Panc1 (cell line): Measurements from ENCODE around the gene C1QTNF1. TPM values are rescaled to one million over a fixed set of nuclear protein-coding genes. Genes with fewer than 3 reads are reported as not detected.

Source experiments
- ATAC-seq: fragments of 200-7000 bp; cut with Tn5 transposase; 2 replicates; pipeline ENCODE4 v1.9.1; 2020; ENCODE audit warnings: mild to moderate bottlenecking, moderate library complexity
- BruUV-seq: library from RNA; stranded (reverse); fragments of 400-500 nt; replicated peaks from 2 replicates; lab custom pipeline; 2021; lab: Mats Ljungman, UMichigan
- CTCF ChIA-PET: fragments of 300-600 bp; sonication (Branson Sonifier 250); formaldehyde crosslinking; loops from one replicate; lab custom pipeline; 2022; ENCODE audit warnings: antibody characterized with exemption; lab: Charles Lee
- POLR2A ChIA-PET: fragments of 300-600 bp; sonication (Branson Sonifier 250); formaldehyde crosslinking; loops from one replicate; lab custom pipeline; 2022; ENCODE audit warnings: antibody characterized with exemption; lab: Charles Lee
- DNase-seq: peaks from one replicate; pipeline ENCODE4 v3.0.0-alpha.2; 2010; ENCODE audit warnings: low read depth, low spot score
- H3K27ac ChIP-seq: 2 replicates; pipeline ENCODE4 v1.5.1; 2011; ENCODE audit warnings: mild to moderate bottlenecking, low read length, inconsistent platforms
- H3K27me3 ChIP-seq: fragments of 200-500 bp; sonication (Bioruptor generic); 2 replicates; pipeline ENCODE4 v1.6.0; 2014; ENCODE audit warnings: low read length, inconsistent platforms; ENCODE audit not compliant: control insufficient read depth, insufficient read depth
- H3K36me3 ChIP-seq: fragments of 200-500 bp; sonication (Bioruptor generic); 2 replicates; pipeline ENCODE4 v1.5.1; 2014; ENCODE audit warnings: inconsistent platforms, mild to moderate bottlenecking, low read length, moderate library complexity; ENCODE audit not compliant: control insufficient read depth, insufficient read depth
- H3K4me1 ChIP-seq: 2 replicates; pipeline ENCODE4 v1.5.1; 2011; ENCODE audit warnings: inconsistent platforms, mild to moderate bottlenecking, low read length, moderate library complexity; ENCODE audit not compliant: control insufficient read depth, insufficient read depth
- H3K4me3 ChIP-seq, 2 experiments: 2 replicates each; pipeline ENCODE4 v1.5.1; 2011 to 2012; ENCODE audit warnings: low read depth in 2 of 2, low read length in 2 of 2, mild to moderate bottlenecking in 2 of 2, inconsistent platforms in 1 of 2, moderate library complexity in 1 of 2
- H3K9me3 ChIP-seq: fragments of 200-500 bp; sonication (Bioruptor generic); 2 replicates; pipeline ENCODE4 v1.5.1; 2014; ENCODE audit warnings: low read depth, mild to moderate bottlenecking, inconsistent platforms, low read length, moderate library complexity; ENCODE audit not compliant: control insufficient read depth, insufficient read depth
- POLR2AphosphoS5 ChIP-seq: IDR thresholded peaks from 2 replicates; pipeline ENCODE4 v1.6.1; 2012; ENCODE audit warnings: mild to moderate bottlenecking, low read depth, low read length, moderate library complexity
- REST ChIP-seq, 2 experiments: IDR thresholded peaks; 2 replicates each; pipeline ENCODE4 v1.6.1; 2011 to 2012; ENCODE audit warnings: low read depth in 2 of 2, control low read depth in 1 of 2, low read length in 1 of 2, mild to moderate bottlenecking in 1 of 2, moderate library complexity in 1 of 2; ENCODE audit not compliant: insufficient read depth in 1 of 2
- SIN3A ChIP-seq: IDR thresholded peaks from 2 replicates; pipeline ENCODE4 v1.6.1; 2012; ENCODE audit warnings: low read depth, mild to moderate bottlenecking, low read length, moderate library complexity, borderline replicate concordance; ENCODE audit not compliant: insufficient read depth
- TCF7L2 ChIP-seq: IDR thresholded peaks from 2 replicates; pipeline ENCODE4 v1.6.1; 2011; ENCODE audit warnings: mild to moderate bottlenecking, low read depth, low read length, inconsistent platforms
- in situ Hi-C: cut with HindIII; loops from 2 replicates; pipeline ENCODE4 v1.10.0; 2016; ENCODE audit warnings: low sequenced_read_pairs, low pct_unique_long_range_greater_than_20kb
- intact Hi-C: fragments of 100-400 bp; cut with micrococcal nuclease; formaldehyde crosslinking; loops from one replicate; pipeline ENCODE4 v1.10.0; 2022; ENCODE audit not compliant: unreplicated experiment
- total RNA-seq: library from RNA; stranded (reverse); gene quantifications from one replicate; pipeline ENCODE4 v1.2.1, GENCODE V29; 2021; ENCODE audit not compliant: unreplicated experiment
- TF ChIP-seq, protein P1 (sequence below): fragments of 450-650 bp; IDR thresholded peaks from 2 replicates; pipeline ENCODE4 v1.5.1; 2017; ENCODE audit warnings: mild to moderate bottlenecking

The C1QTNF1 gene
- total RNA-seq, 1 experiment from 2014 or later: 1.5 TPM

DNA sequence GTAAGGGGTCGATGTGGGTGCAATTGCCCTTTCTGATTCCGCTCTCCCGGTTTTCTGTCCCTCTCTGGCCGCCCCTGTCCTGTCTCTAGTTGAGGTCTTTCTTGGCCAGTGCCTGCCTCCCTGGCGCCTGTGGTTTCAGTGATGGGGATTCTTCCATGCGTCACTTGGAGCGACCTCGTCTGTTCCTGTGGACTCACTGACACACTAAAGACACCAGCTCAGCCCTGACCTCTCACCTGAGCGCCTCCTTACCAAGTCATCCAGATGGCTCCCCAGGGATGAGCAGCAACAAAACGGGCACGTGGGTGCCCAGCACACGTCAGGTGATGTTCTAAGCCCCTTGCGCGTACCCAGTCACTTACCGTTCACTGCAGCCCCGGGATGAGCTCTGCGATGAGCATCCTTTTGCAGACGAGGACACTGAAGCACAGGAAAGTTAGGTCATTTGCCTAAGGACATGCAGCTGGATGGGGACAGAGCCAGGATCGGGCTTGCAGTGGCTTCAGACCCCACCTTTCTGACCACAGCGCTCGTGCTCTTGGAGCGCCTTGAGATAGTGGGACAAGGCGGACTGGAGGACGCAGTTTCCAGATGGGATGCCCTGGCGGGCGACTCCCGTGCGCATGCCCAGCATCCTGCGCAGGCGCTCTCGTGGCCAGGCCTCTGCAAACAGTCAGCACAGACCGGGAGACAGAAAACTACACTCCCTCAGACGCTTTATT is 32.8 kb upstream of the C1QTNF1 start:
- in situ Hi-C loops (no loop called here), intact Hi-C loops (no loop called here)
- H3K36me3 ChIP-seq: peaks cover 8% of the 10 kb centered on the region
- BruUV-seq: no TSS peak
- H3K4me3 ChIP-seq: no peak overlapping the region
- ChIA-PET CTCF (no interaction called here), POLR2A (no interaction called here)
- H3K27ac ChIP-seq: no peak overlapping the region
- H3K4me1 ChIP-seq: peaks cover 10% of the 10 kb centered on the region
- TF ChIP-seq TCF7L2 (no peak), SIN3A (no peak), REST (IDR thresholded peaks at IDR 0.05; ENCODE audit: insufficient read depth in 1 of 2, low read depth in 2 of 2, low read length in 1 of 2) (no peak), POLR2AphosphoS5 (no peak)
- TF ChIP-seq, protein P1, sequence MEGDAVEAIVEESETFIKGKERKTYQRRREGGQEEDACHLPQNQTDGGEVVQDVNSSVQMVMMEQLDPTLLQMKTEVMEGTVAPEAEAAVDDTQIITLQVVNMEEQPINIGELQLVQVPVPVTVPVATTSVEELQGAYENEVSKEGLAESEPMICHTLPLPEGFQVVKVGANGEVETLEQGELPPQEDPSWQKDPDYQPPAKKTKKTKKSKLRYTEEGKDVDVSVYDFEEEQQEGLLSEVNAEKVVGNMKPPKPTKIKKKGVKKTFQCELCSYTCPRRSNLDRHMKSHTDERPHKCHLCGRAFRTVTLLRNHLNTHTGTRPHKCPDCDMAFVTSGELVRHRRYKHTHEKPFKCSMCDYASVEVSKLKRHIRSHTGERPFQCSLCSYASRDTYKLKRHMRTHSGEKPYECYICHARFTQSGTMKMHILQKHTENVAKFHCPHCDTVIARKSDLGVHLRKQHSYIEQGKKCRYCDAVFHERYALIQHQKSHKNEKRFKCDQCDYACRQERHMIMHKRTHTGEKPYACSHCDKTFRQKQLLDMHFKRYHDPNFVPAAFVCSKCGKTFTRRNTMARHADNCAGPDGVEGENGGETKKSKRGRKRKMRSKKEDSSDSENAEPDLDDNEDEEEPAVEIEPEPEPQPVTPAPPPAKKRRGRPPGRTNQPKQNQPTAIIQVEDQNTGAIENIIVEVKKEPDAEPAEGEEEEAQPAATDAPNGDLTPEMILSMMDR: no peak
- no peaks in the 10 kb centered on the region for H3K27me3 ChIP-seq
- H3K9me3 ChIP-seq: no peaks in the 10 kb centered on the region
- no peak for ATAC-seq
- DNase-seq: no peak

GRCh38 chr17:78991906-78992532 is 31.9 kb upstream of the C1QTNF1 start:
- Histone ChIP-seq H3K4me3 (no peak overlapping the region), H3K4me1 (peaks cover 2% of the 10 kb centered on the region; the same call in 1 of the 2 replicates), H3K36me3 (peaks cover 8% of the 10 kb centered on the region), H3K27me3 (no peaks in the 10 kb centered on the region), H3K27ac (no peak overlapping the region), H3K9me3 (no peaks in the 10 kb centered on the region)
- BruUV-seq: no TSS peak
- intact Hi-C loops (no loop called here), in situ Hi-C loops (no loop called here)
- DNase-seq: no peak
- ChIA-PET POLR2A (no interaction called here), CTCF (no interaction called here)
- TF ChIP-seq POLR2AphosphoS5: no peak
- TF ChIP-seq TCF7L2: no peak
- TF ChIP-seq, protein P1: no peak
- no peak for TF ChIP-seq REST (IDR thresholded peaks at IDR 0.05; ENCODE audit: insufficient read depth in 1 of 2, low read depth in 2 of 2, low read length in 1 of 2)
- no peak for TF ChIP-seq SIN3A
- no peak for ATAC-seq
